ENCODE results near the gene DMRTA1.

DNA sequence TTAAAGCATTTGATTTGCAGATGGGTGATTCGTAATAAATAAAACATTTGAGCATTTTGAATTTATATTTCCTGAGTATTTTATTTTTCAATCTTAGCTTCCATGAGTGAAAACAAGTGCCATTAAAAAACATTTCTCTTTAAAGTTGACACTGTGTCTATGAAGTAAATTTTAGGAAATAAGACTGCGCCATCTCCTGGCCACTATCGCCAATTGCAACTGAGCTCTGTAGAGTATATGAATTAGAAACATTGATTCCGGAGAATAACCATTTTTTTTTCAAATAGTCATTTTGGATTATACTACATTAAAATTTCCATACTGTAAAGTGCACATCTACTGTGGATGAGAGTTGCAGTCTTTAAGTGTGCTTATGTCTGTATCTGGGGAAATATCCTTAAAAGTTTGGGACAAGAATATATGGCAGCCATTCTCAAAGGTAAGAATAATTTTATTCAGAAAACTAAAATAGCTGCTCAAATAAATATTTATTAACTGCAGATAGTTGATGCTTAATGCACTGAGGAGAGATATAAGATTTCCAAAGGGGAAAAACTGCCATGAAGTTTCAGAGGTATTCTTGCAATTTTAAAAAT lies 5.9 kb downstream of the DMRTA1 start:
- no peak for TF ChIP-seq RFX5 (IDR thresholded peaks at IDR 0.05)
- TF ChIP-seq POLR2A (IDR thresholded peaks at IDR 0.05; ENCODE audit: low read length), result no peak
- TF ChIP-seq, protein P1, sequence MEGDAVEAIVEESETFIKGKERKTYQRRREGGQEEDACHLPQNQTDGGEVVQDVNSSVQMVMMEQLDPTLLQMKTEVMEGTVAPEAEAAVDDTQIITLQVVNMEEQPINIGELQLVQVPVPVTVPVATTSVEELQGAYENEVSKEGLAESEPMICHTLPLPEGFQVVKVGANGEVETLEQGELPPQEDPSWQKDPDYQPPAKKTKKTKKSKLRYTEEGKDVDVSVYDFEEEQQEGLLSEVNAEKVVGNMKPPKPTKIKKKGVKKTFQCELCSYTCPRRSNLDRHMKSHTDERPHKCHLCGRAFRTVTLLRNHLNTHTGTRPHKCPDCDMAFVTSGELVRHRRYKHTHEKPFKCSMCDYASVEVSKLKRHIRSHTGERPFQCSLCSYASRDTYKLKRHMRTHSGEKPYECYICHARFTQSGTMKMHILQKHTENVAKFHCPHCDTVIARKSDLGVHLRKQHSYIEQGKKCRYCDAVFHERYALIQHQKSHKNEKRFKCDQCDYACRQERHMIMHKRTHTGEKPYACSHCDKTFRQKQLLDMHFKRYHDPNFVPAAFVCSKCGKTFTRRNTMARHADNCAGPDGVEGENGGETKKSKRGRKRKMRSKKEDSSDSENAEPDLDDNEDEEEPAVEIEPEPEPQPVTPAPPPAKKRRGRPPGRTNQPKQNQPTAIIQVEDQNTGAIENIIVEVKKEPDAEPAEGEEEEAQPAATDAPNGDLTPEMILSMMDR (IDR thresholded peaks at IDR 0.05), result peak; percentile 94

Data from A549 (cell line).